Caki2 (cell line): ENCODE data around the gene PDCD6IP. TPM values are rescaled to one million over a fixed set of nuclear protein-coding genes. Genes with fewer than 3 reads are reported as not detected.

ENCODE experiments used
- DNase-seq: peaks from one replicate; pipeline ENCODE4 v3.0.0-alpha.2; 2015; ENCODE audit warnings: low read depth
- in situ Hi-C: cut with HindIII; loops from 2 replicates; pipeline ENCODE4 v1.10.0; 2016; ENCODE audit warnings: low sequenced_read_pairs, low pct_unique_long_range_greater_than_20kb, mixed read lengths
- total RNA-seq: library from RNA; depleted of rRNA; stranded (reverse); fragments of >200 nt; shearing (Covaris generic); gene quantifications from 2 replicates; pipeline ENCODE4 v1.2.3, GENCODE V29; 2014; ENCODE audit warnings: low replicate concordance

Gene PDCD6IP
- total RNA-seq, 1 experiment from 2014 or later, result 72.1 TPM

DNA sequence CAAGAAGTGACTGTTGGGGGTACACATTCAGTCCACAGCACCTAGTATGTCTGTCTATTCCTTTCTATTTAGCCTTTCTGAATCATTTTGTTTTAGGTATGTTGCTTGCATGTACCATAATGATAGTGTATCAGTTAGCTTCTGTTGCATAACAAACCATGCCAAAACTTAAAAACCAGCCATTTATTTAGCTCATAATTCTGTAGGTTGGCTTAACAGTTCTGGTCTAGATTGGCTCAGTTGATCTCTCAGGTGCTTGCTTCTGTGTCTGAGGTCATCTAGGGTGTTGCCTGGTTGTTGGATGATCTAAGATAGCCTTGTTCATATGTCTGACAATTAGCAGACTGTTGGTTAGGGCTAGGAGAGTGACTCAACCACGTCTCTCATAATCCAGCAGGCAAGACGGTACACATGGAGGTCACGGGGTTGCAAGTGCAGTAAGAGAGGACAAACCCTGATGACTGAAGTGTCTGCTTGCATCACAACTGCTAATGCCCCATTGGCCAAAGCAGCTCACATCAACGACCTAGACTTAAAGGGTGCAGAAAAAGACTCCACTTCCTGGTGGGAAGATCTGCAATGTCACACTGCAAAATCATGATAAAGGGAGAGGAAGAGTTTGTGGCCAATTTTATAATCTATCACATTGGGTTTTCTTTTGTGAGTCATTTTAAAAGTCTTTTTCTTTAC is 6.8 kb upstream of the PDCD6IP start:
- in situ Hi-C loops, result no loop called here
- DNase-seq, result peak; percentile 82

DNA sequence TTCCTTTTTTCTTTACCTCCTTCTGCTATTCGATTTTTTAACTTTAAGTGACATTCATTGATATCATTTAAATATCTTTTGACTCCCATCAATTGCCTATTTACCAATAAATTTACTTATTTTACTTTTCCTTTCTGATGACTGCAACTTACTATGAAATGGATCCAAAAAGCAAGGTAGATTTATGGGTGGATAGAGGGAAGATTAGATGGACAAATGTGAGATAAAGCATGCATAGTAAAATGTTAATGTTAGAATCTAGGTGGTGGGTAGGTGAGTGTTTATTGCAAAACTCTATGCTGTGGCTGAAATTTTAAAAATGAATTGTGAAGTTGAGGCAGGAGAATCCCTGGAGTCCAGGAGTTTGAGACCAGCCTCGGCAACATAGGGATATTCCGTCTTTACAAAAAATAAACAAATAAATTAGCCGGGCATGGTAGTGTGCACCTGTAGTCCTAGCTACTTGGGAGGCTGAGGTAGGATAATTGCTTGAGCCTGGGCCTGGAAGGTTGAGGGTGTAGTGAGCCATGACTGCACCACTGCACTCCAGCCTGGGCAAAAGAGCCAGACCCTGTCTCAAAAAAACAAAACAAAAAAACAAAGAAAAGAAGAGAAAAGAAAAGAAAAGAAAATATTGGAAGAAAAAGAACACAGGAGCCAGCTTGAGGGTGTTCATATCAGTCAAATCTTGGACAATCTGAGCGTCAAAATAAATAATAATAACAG is 6.1 kb upstream of the PDCD6IP start:
- no peak for DNase-seq
- in situ Hi-C loops, result no loop called here

DNA sequence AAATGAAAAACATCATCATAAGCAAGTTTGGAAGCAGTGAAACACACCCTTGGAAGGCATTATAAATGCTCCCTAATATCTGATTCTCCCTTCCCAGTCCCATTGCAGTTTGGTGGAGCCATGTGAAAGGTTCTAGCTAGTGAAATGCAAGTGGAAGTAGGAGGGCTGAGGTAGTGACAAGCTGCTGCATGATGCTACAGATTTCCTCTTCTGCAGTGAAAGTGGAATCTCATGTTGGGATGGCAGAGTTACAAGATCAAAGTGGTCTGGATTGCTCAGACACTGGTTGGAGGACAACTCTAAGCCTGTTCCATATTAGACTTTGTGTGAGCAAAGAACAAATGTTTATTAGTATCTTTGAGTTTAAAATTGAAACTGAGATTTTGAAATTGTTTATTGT is 3.3 kb upstream of the PDCD6IP start:
- in situ Hi-C loops, result no loop called here
- DNase-seq, result no peak

DNA sequence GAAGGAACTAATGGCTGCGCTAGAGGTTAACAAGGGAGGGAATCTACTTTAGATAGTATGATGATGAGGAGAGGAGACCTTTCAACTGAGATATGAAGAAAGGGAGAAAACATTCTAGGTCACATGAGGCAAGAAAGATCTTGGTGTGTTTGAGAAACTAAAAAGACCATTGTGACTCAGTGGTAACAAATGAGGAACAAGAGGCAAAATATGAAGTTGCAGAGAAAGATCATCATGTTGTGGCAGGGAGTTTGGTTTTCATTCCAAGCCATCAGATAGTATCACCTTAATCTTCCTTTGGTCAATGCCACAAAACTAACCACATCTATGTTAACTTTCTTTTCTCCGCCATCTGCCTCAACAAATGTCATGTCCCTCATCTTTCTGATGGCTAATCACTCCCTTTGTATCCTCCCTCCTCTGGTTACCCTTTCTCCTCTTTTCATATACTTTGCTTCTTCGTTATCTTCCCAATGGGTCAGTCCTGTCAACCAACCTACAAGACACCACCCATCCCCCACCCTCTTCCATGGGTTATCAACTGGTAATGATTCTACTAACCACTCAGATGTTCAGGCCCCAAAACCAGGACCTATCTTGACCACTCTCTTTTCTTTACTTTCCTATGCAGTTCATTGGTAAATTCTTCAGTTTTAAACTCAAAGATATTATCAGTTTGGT is 2.4 kb upstream of the PDCD6IP start:
- in situ Hi-C loops, result no loop called here
- no peak for DNase-seq

DNA sequence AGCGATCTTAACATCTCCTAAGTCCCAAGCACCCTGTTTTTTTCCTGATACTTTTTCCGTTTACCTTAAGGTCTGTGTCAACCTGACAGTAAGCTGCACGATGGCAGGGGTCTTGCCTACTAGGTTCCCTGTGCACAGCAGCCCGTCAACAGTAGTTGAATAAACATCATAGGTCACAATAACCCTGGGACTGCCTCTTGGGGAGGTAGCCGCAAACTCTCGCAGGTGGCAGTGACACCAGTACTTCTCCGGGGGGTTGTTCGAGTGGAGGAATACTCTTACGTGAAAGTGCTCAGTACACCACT is 365 bp upstream of the PDCD6IP start:
- DNase-seq, result no peak
- in situ Hi-C loops, result no loop called here

DNA sequence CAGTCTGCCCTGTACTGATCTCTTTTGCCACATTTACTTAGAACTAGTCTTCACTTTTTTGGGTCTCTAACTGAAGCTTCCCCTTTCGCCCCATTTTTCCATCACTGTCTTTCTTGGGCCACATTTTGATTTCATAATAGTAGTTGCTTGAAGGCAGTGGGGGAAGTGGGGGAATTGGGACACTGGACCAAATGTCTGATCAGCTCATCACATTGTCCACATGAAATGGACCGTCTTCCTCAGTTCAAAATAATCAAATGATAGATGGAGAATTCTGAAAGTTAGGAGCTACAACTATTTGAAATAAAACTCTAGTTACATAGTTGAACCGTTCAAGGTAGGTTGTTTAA is 747 bp downstream of the PDCD6IP start:
- in situ Hi-C loops, result no loop called here
- DNase-seq, result no peak

DNA sequence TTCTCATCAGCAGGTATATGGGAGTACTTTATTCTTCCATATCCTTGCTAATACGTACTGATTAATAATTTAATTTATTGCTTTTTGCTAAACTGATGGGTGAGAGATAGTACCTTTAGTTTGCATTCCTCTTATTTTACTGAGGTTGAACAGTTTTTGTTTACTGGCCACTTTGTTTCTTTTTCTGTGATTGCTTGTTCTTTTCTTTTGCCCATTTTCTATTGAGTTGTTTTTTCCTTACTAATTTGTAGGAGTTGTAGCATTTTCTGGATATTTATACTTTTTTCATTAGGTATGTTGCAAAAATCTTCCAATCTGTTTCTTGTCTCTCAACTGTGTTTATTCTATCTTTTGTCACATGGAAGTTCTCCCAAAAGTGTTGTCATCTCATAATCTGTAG is 4.8 kb downstream of the PDCD6IP start:
- in situ Hi-C loops, result no loop called here
- DNase-seq, result no peak

DNA sequence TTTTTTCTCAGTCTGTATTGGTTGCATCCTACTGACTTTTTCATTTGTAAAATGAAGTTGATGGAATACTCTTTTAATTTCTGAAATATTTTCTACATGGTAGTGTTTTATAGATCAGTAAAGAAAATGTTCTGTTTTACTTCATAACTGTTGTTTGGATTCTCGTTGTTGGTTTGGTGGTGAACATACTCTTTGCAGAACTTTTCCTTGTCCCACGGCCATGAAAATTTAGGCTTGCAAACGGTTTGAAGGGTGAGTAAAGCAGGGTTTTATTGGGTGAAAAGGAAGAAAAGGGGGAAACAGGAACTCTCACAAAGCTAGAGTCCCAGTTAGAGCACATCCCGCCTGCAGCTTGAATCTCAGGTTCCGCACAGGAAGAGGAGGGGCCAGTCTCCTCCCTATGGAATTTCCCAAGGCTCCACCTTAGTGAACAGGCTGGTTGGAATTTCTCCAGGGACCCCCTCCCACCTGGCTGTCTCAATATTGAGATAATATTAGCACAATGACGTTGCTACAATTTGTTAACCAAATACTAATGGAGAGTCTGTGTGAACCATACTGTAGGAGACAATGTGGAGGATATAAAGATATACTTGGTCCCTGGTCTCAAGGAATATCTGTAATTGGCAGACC is 5.6 kb downstream of the PDCD6IP start:
- DNase-seq, result no peak
- in situ Hi-C loops, result no loop called here

DNA sequence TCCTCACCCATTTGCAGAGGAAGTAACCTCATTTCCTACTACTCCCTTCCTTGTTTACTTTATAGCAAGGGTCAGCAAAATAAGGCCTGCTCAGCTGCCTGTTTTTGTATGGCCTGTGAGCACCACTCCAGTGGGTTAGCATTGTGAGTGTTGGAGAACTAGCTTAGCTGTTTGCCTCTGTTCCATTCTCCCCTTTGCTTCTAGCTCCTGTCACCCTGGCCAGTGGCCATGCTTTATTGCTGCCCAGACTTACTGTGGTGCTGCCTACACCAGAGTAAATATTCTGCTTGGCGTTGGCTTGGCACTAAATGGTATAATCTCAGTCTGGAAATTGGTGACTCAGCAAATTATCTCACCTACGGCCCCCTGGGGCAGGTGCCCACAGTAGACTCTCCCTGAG is 8.8 kb downstream of the PDCD6IP start:
- no peak for DNase-seq
- in situ Hi-C loops, result no loop called here

DNA sequence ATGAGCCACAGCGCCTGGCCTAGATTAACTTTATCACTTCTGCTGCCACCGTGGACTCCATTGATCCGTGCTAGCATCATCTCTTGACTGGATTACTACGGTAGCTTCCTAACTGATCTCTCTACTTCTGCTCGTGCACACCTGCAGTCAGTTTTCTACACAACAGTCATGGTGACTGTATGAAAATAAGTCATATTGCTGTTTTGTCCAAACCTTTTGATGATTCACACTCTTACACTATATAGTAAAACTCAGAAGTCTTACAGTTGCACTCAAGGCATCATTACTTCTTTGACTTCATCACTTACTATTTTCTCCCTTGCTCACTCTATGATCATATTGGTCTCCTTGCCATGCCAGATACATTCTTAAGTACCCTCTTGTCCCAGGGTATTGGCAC is 10.1 kb downstream of the PDCD6IP start:
- in situ Hi-C loops, result no loop called here
- no peak for DNase-seq

DNA sequence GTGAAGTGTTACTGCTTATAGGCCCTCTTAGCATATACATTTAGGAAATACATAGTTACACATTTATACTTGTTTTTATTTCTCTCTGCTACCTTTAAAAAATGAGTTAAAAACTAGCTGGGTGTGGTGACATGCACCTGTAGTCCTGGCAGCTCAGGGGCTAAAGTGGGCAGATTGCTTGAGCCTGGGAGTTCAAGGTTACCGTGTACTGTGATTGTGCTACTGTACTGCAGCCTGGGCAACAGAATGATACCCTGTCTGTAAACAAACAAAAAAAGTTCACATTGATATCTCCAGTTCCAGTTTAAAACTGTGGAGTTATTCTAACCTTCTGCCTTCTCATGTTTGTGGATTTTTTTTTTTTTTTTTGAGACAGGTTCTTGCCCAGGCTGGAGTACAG is 12.1 kb downstream of the PDCD6IP start:
- DNase-seq, result no peak
- in situ Hi-C loops, result no loop called here

DNA sequence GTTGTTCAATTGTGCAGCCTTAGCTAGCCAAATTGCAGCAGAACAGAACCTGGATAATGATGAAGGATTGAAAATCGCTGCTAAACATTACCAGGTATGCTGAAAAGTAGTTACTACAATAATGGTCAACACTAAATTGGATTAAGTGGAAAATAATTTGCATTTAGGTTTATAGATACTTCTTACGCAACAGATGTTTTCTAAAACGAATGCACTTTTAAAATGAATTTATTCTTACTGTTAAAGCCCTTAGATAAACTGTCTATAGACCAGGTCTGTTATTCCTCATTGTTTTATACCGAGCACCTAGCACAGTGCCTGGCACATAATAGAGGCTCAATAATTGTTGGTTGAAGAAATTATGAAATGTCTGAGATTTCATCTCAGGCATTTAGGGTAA is 23.6 kb downstream of the PDCD6IP start:
- in situ Hi-C loops, result no loop called here
- no peak for DNase-seq

DNA sequence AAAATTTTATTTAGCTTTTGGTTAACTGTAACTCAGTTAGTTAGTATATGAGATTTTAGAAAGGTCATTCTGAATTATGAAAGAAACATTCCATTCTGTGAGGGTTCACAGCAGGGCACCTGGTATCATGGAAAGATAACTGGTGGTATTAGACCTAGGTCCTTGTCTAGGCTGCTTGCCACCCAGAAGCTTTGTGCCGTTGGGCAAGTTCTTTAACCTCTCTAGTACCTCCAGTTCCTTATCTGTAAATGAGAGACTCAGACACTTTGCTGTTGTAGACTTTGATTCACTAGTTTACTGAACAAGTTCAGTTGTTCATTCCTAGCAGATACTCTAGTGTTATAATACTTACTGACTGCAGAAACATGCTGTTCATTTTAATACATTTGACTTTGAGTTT is 25.4 kb downstream of the PDCD6IP start:
- no peak for DNase-seq
- in situ Hi-C loops, result no loop called here

DNA sequence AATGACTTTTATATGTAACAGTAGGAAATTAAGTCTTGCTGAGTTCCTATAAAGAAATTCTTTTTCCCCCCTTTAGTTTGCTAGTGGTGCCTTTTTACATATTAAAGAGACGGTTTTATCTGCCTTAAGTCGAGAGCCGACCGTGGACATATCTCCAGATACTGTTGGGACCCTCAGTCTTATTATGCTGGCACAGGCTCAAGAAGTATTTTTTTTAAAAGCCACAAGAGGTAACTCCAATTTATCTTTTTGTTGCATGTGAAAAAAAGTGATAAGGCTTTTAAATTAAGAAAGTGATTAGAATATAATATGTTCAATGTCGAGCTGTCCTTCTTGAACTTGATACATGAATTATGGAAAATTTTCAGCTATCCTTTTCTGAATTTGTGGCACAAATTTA is 26.7 kb downstream of the PDCD6IP start:
- in situ Hi-C loops, result no loop called here
- no peak for DNase-seq

DNA sequence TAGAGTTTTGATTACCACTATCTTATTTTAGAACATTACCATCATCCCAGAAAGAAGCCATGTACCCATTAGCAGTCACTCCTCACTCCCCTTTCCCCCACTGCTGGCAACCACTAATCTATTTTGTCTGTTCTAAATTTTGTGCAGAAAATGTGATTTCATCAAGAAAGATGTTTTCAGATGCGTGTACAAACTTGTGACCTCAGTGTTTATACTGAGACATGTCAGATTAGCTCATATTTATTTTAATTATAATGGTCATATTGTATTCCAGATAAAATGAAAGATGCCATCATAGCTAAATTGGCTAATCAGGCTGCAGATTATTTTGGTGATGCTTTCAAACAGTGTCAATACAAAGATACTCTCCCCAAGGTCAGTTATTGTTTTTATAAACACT is 27.8 kb downstream of the PDCD6IP start:
- in situ Hi-C loops, result no loop called here
- DNase-seq, result no peak

DNA sequence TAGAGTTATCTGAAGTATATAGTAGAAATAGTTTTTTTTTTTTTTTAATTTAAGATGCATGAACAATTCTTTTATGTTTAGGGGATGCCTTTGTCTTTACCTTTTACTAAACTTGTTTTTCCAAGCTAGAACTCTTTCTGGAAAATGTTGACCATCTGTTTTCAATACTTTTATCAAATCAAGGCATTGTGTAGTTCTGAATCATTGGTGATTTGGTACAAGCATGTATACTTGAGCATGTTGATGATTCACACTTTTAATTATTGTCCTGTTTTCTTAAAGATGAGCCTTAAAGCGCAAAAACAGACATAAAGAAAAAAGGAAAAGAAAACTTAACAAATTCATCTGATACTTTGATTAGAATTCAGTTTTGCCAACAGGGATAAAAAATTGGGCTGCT is 28.3 kb downstream of the PDCD6IP start:
- no peak for DNase-seq
- in situ Hi-C loops, result no loop called here

DNA sequence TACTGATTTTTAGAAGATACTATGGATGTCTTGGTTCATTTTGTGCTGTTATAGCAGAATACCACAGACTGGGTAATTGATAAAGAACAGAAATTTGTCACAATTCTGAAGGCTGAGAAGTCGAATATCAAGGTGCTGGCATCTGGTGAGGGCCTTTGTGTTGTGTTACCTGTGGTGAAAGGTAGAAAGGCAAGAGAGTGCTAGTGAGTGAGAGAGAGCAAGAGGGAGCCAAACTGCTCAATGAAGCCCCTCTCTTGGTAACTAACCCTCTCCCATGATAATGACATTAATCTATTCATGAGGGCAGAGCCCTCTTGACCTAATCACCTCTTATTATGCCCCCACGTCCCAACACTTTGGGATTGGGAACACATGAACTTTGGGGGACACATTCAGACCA is 31.3 kb downstream of the PDCD6IP start:
- in situ Hi-C loops, result no loop called here
- no peak for DNase-seq

DNA sequence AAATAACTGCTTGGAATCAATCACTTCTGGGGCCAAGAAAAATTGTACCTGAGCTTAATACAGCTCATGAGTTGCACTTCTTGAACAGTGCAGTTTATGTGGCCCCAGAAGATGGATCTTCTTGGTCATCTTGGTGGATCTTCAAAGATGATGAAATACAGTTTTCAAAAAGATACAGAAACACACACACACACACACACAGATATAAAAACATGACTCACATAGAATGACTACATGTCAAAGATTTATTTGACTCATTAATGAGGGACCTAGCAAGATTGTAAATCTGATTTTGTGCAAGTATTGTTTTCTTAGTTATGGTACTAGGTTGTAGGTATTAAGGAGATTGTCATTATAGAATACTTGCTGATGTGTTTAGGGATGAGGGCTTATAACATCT is 32.6 kb downstream of the PDCD6IP start:
- DNase-seq, result no peak
- in situ Hi-C loops, result no loop called here

DNA sequence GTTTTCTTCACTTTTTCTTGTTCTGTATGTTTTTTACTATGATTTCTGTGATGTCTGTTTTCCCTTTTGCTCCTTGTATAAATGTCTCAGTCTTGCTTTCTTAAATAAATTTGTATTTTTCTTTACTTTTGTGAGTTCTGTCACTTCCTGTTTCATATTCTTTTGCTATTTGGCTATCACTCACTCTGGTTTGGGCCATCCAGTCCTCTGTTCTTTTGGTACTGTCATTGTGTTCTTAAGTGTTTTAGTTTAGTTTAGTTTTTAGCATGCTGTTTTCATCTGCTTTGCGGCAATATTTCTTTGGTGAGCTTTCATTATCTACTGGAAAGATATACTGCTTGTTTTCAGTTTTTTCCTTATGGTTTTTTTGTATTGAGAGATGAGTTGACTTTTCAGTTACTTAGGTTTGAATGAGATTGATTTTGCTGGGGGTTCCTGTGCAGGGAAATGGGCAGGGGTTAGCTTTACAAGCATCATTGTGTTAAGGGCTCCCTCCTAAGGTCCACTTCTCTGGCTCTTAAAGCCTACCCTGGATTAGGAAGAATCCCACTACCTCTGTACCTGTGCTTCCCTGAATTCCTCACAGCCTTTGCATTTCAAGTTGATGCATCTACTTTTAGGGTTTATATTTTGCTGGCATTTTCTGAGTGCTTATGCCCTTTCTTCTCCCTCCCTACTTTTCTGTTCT is 35.1 kb downstream of the PDCD6IP start:
- DNase-seq, result no peak
- in situ Hi-C loops, result no loop called here
